Stomach (tissue), 4 donors: ENCODE measurements around the gene HTR3A.

Experiments
- CTCF ChIP-seq, 7 experiments: fragments of 450-650 bp in 4 of 7; fragments of 200-600 bp in 3 of 7; sonication (generic) in 3 of 7; IDR thresholded peaks; one replicate each; pipeline ENCODE4 v1.5.1; 2016 to 2019; ENCODE audit warnings: antibody characterized with exemption in 7 of 7, control low read depth in 2 of 7, mild to moderate bottlenecking in 1 of 7
- POLR2A ChIP-seq, 4 donors: fragments of 450-650 bp; IDR thresholded peaks; one replicate each; pipeline ENCODE4 v1.6.1; 2016; ENCODE audit warnings: antibody characterized with exemption in 4 of 4, control low read depth in 2 of 4, mild to moderate bottlenecking in 1 of 4, moderate library complexity in 1 of 4

- TF ChIP-seq CTCF (IDR thresholded peaks at IDR 0.05), result no peak
- no peak for TF ChIP-seq POLR2A (IDR thresholded peaks at IDR 0.05)
These were observed 5.9 kb downstream of the HTR3A start for GRCh38 chr11:113980785-113981184.
